Suppressor macrophage treated with lipopolysaccharide for 4 hours (primary cell): Measurements from ENCODE around the gene FGF2.
A peak's percentile ranks its signal among the peaks of the same experiment; 100 is the strongest.
"Not testable (repeated sequence)": the region's sequence is repeated elsewhere in the genome, so short reads cannot be mapped to it uniquely, and the experiment has no call there.

Source experiments
- DNase-seq: peaks from one replicate; pipeline ENCODE4 v3.0.0-alpha.2; 2020

FGF2 gene

GRCh38 chr4:122898370-122899150 is 71.9 kb downstream of the FGF2 start:
- no peak for DNase-seq

GRCh38 chr4:122899682-122900081 is 73.1 kb downstream of the FGF2 start:
- no peak for DNase-seq

- no peak for DNase-seq
Measured at GRCh38 chr4:122900314-122900713, 73.7 kb downstream of the FGF2 start.

DNA sequence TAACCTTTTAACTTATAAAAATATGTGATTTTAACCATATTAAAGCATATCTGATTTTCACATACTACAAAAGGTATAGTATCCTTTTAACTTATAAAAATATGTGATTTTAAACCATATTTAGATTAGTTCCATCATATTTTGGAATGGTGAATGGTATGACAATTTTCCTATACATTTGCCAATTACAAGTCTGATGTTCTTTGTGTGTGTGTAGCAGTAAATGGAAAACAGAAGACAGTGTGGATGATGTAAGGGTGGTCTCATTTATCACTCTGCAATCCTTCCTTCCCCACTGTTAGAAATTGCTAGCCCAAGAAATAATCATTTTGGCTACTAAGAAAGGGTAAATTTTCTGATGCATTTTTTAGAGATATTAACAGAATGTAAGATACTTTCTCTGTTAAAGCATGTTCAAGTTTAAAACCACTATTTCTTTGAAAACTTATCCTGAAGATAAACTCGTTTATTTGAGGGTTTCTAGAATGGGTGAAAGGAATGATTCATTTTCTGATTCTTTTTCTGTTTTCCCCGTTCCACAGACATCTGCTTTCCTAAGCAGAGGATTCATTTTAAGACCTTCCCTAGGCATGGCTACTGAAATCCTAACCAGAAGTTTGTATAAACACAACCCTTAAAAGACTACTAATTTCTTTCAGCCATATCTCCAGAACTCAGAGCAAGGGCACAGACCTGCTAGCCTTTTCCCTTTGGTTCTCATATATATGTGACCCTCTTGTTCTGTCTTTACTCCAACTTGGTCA is 74.8 kb downstream of the FGF2 start:
- DNase-seq, result no peak

GRCh38 chr4:122903766-122904288 is 77.2 kb downstream of the FGF2 start:
- no peak for DNase-seq

DNA sequence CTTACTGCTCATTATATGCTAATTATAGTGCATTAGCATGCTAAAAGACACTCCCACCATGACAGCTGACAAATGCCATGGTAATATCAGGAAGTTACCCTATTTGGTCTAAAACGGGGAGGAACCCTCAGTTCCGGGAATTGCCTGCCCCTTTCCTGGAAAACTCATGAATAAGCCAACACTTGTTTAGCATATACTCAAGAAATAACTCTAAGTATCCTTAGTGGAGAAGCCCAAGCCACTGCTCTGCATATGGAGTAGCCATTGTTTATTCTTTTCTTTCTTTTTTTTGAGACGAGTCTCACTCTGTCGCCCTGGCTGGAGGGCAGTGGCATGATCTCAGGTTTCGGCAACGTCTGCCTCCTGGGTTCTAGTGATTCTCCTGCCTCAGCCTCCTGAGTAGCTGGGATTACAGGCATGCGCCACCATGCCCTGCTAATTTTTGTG is 80.3 kb downstream of the FGF2 start:
- peak; percentile 3 for DNase-seq

DNA sequence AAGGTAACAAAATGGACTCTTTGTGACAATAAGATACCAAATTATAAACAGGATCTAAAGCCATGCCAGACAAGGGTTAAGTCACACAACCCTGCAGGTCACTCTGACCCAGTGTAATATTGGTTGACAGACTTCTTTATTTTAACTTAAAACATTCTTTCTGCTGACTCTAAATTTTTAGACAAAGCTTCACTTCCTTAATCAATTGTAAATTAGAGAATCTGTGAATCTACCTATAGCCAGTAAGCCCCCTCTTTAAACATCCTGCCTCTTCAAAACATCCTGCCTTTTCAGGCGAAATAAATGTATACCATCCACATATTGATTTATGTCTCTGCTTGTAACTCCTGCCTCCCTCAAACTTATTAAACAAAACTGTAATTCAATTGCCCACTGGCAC is 81.6 kb downstream of the FGF2 start:
- no peak for DNase-seq

- DNase-seq, result no peak
Measured at GRCh38 chr4:122909683-122910082, 83.1 kb downstream of the FGF2 start.

- DNase-seq, result no peak
Measured at GRCh38 chr4:122911588-122911987, 85.0 kb downstream of the FGF2 start.

- DNase-seq, result no peak
Measured at GRCh38 chr4:122912810-122913575, 86.4 kb downstream of the FGF2 start.

DNA sequence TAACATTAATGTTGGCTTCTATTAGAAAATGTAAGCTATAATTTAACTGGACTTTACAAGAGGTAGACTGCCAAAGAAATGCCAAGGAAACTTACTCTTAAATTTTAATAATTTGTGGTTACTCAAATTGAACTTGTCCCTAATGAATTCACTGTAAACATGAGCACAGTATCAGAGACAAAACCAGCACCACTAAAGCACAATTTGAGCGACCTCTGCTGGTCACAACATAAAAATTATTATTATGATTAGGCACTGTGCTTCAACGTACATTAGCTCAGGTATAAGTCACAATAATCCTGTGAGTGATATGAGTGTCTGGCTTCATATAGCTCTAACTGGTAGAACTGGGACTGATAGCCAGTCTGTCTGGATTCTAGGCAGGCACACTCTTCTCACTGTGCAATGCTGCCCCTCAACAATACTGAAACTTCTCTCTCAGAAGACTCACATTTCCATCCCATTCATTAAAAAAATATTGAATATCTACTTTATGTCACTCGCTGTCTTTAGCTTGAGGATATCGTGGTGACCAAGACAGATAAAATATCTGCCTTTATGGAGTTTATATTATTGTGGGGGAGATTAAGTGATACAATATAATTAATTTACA is 87.8 kb downstream of the FGF2 start:
- no peak for DNase-seq

DNA sequence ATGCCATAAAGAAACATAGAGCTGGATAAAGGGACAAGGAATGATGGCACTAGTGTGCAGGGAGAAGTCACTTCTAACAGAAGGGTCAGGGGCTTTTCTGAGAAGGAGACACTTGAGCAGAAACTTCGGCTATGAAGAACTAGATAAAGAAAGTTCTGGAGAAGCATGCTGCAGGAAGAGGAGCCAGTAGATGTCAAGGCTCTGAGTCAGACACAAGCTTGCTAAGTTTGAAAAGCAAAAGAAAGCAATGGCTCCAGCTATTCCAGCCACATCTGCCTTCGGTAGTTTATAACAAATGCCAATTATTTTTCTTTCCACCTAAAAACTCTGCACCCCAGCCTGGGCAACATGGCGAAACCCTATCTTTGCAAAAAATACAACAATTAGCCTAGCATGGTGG is 88.3 kb downstream of the FGF2 start:
- no peak for DNase-seq

DNA sequence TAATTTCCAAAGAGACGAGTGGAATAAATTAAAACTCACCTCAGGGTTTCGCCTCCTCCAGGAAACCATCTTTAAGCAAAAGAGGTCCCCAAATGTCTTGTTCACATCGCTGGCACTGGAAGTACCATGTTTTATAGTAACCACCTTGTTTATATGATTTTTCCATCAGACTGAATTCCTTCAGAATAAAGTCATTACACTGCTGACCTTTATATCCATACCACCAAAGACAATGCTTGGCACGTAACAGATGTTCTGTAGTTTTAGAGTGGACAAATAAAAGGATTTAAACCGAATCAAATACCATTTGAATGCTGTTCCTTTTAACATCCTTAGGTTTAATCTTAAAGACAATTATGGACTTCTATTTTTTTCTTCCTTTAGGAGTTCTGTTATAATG is 91.1 kb downstream of the FGF2 start:
- DNase-seq, result no peak

GRCh38 chr4:122920473-122920872 is 93.8 kb downstream of the FGF2 start:
- DNase-seq, result no peak

- no peak for DNase-seq
Measured at GRCh38 chr4:122921300-122921699, 94.7 kb downstream of the FGF2 start.

DNA sequence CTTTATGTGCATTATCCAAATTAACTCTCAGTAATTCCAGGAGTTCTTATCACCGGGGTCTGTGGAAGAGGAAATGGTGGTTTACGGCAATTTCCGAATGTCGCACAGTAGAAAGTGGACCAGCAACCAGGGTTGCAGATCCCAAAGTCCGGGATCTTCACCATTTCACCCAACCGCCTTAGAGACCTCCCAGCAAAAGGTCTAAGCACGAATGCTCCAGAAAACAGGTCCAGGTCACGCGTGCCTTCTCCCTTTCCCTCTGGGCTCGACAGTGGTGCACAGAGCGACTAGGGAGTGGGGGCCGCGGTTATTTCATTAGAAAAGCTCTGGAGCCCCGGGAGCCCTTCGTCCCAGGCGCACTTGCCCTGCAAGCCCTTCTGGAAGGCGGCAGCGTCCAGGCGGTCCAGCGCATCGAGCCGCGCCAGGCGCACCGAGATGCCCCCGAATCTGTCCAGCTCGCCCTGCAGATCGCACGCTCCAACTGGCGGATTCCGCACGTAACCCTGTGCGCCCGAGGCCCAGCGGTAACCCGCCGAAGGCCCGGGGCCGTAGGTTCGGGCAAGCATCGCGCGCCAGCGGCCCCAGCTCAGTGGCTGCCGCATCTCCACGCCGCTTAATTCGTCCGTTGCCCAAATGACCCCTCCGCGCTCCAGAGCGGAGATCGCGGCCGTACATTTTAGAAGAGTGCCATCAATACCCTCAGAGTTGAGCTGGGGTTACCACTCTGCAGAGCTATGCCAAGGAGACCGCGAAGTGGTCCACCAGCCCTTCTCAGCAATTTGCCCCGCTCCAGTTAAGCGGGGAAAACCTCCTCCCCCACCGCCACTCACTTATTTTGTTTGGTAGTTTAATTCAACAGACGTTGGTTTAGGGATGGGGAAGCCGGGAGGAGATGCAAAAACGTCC is 95.6 kb downstream of the FGF2 start, which contains the start of gene NUDT6:
TSS of gene NUDT6 (minus strand) at position 627 of the 906 bp plus-strand sequence. CDS start at position 602, 25 bp downstream.
- peak; percentile 59 for DNase-seq

GRCh38 chr4:122922877-122923511 is 96.4 kb downstream of the FGF2 start:
- peak; percentile 90 for DNase-seq

GRCh38 chr4:122928930-122929329 is 102.3 kb downstream of the FGF2 start:
- no peak for DNase-seq

GRCh38 chr4:122930862-122931261 is 104.2 kb downstream of the FGF2 start:
- DNase-seq, result peak; percentile 48

GRCh38 chr4:122932763-122933162 is 106.1 kb downstream of the FGF2 start:
- no peak for DNase-seq

- DNase-seq, result not testable (repeated sequence)
Measured at GRCh38 chr4:122945136-122945535, 118.5 kb downstream of the FGF2 start.
